Purkinje cell (primary cell): ENCODE data around the gene B3GAT3. TPM values are rescaled to one million over a fixed set of nuclear protein-coding genes. Genes with fewer than 3 reads are reported as not detected.

ENCODE experiments used
- polyA plus RNA-seq: library from polyadenylated mRNA; unstranded; fragments of >200 nt; fragmentation: Nextera tagmentation; gene quantifications from 2 replicates; pipeline ENCODE4 v1.2.1, GENCODE V29; 2014

The B3GAT3 gene
- 6.0 and 19.2 TPM in 2 replicates for polyA plus RNA-seq

DNA sequence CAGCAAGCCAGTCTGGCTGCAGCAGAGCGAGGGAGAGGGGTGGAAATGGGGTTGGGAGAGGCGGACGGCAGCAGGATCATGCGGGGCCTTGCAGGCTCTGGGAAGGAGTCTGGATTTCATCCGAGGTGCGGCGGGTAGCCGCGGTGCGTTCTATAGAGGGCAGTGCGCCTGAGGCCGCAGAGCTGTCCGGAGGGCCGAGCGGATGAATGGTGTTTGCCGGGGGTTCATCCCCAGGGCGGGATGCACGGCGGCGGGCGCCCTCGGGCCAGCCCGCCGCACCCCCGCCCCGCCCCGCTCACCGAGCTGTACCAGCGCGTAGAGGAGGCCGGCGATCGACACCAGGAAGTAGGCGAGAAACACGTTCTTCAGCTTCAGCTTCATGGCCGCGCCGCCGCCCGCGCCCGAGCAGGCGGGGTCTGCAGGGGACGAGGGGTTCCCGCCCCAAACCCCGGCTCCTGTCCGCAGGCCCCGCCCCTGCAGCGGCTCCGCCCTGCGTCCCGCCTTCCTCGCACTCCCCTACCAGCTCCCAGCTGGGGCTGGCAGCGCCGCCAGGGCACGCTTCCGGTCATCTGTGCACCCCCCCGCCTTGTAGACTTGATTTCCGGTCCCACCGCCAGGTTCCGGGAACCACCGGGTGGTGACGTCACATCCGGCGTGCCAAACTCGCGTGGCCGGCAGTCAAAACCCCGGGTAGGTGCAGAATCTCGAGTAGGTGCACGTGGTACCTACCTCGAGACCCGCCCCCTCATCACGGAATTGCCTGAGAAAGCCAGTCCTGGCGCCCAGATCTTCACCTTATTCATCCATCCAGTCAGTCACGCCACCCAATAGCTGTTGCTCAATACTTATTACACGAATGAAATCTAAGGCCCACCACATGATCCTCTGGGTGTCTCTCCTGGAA lies at the start of gene B3GAT3:
Gene B3GAT3 (minus strand): TSS at position 420 of the 904 bp plus-strand sequence. CDS start 39 bp downstream, at position 381.

GRCh38 chr11:62665075-62665598 lies 43.4 kb upstream of the B3GAT3 start, which contains the start of the genes C11orf98 and CSKMT:
Gene C11orf98, minus strand, starts transcription at chr11:62665210. Its CDS starts 41 bp downstream, at chr11:62665169.
Gene CSKMT, plus strand, starts transcription at chr11:62665312. Its CDS starts 568 bp downstream, at chr11:62665880.

DNA sequence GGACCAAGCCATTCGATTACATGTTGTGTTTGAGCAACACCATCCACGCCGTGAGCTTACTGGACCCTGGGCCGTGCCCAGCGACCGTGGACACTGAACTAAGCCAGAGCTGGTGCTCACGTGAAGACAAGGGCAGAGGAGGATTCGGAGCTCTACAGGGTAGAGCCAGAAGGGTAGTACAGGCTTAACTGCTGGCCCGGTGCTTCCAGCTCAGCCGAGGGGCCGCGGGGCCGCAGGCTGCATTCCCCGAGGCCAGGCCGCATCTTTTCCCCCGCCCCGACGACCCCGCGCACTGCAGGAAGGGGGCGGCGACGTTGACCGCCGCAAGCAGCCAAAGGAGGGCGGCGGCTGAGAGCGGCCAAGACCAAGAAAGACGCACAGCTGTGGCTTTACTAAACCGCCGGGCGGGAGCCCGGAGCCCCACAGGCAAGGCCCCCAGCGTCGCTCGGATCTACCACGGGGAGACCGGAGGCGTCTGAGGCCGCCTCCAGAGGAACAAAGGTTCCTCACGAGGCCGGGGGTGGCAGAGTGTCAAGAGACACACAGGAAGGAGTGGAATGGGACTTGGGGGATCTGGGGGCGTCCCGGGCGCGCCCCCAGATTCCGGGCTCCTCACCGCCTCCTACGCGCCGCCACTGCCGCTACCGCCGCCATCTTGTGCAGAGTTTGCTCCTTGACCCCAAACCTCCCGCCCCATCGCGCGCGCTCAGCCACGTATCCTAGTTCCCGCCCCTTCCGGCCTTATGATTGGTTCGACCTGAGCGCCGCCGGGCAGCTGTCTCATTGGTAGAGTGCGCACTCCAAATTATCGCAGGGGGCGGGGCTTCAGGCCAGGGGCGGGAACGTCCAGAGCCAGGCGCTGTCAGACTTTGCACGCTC lies 24.4 kb upstream of the B3GAT3 start, which contains the start of gene GANAB:
Gene GANAB (minus strand): TSS at position 668 of the 879 bp plus-strand sequence. CDS start 14 bp downstream, at position 654.

GRCh38 chr11:62612366-62613290 lies 9.2 kb downstream of the B3GAT3 start, which contains the start of the genes EML3 and ROM1:
Gene EML3, minus strand, starts transcription at chr11:62612775. Its CDS starts 318 bp downstream, at chr11:62612457.
Gene ROM1, plus strand, starts transcription at chr11:62613257. Its CDS starts 25 bp downstream, at chr11:62613282.

DNA sequence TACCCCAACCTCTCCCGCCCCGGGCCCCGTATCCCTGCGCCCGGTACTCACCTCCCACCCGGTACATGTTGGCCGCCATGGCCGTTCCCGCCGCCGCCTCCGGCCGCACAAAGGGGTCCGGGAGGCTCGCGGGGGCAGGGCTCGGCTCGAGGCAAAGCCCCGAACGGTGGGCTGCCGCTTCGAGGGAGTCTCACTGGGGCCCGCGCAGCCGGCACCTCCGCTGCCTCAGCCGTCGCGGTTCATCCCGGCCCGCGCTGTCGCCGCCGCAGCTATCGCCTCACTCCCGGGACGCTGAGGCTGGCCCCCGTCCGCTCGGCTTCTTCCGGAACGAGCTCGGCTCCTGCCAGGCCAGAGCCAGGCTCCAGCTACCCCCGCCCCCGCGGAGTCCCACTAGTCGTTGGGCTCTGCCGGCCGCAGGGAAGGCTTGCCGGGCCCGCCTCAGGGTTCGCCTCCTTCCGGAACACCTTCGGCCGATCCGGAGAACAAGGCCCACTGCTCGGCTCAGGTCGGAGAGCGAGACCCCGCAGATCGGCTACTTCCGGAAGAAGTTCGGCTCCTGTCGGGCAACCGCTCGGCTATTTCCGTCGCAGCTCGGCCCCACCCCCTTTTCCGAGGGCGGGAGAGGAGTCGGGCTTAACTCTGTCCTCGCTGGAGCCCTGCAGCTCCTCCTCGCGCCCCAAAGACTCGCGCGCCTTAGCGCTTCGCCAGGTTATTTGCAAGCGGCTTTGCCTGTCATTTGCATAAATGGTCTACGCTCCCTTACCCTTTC lies 20.2 kb downstream of the B3GAT3 start, which contains the start of gene MTA2:
Gene MTA2 (minus strand): TSS at position 494 of the 769 bp plus-strand sequence. CDS start 415 bp downstream, at position 79.

GRCh38 chr11:62591448-62592145 lies 30.2 kb downstream of the B3GAT3 start, which contains the start of gene TUT1:
Gene TUT1, minus strand, starts transcription at chr11:62591523. Its CDS starts 38 bp downstream, at chr11:62591485.

GRCh38 chr11:62573592-62574362 lies 48.0 kb downstream of the B3GAT3 start, which contains the start of gene EEF1G:
Gene EEF1G, minus strand, starts transcription at chr11:62573891. Its CDS starts 49 bp downstream, at chr11:62573842.

Other genes starting within 250 kb of the B3GAT3 start
- not detected in 2 replicates for gene SCGB1A1, start 203.0 kb downstream of the B3GAT3 start, polyA plus RNA-seq
- 0.73 and 2.8 TPM in 2 replicates for gene AHNAK, start 75.2 kb downstream of the B3GAT3 start, polyA plus RNA-seq
- gene EEF1G, start 48.1 kb downstream of the B3GAT3 start, polyA plus RNA-seq = 108 and 114 TPM in 2 replicates
- 0.19 and 2.8 TPM in 2 replicates for gene TUT1, start 30.5 kb downstream of the B3GAT3 start, polyA plus RNA-seq
- gene MTA2, start 20.1 kb downstream of the B3GAT3 start, polyA plus RNA-seq = 0.60 and 0.63 TPM in 2 replicates
- gene EML3, start 9.2 kb downstream of the B3GAT3 start, polyA plus RNA-seq = not detected in 2 replicates
- 0.29 TPM in 1 of 2 replicates, not detected in the other for gene ROM1, start 8.7 kb downstream of the B3GAT3 start, polyA plus RNA-seq
- 3.9 and 6.3 TPM in 2 replicates for gene GANAB, start 24.6 kb upstream of the B3GAT3 start, polyA plus RNA-seq
- 1.1 and 1.3 TPM in 2 replicates for gene INTS5, start 31.3 kb upstream of the B3GAT3 start, polyA plus RNA-seq
- 82.2 and 95.4 TPM in 2 replicates for gene C11orf98, start 43.2 kb upstream of the B3GAT3 start, polyA plus RNA-seq
- 5.4 and 7.2 TPM in 2 replicates for gene CSKMT, start 43.3 kb upstream of the B3GAT3 start, polyA plus RNA-seq
- gene UQCC3, start 49.7 kb upstream of the B3GAT3 start, polyA plus RNA-seq = 3.4 and 3.8 TPM in 2 replicates
- gene LBHD1, start 50.3 kb upstream of the B3GAT3 start, polyA plus RNA-seq = 2.2 TPM in 1 of 2 replicates, not detected in the other
- gene UBXN1, start 57.1 kb upstream of the B3GAT3 start, polyA plus RNA-seq = 29.6 and 45.3 TPM in 2 replicates
- not detected in 2 replicates for gene LRRN4CL, start 67.5 kb upstream of the B3GAT3 start, polyA plus RNA-seq
- 511 and 550 TPM in 2 replicates for gene BSCL2, start 85.4 kb upstream of the B3GAT3 start, polyA plus RNA-seq
- 926 and 1,510 TPM in 2 replicates for gene GNG3, start 85.7 kb upstream of the B3GAT3 start, polyA plus RNA-seq
- gene HNRNPUL2, start 105.5 kb upstream of the B3GAT3 start, polyA plus RNA-seq = 6.1 and 11.6 TPM in 2 replicates
- gene TTC9C, start 106.5 kb upstream of the B3GAT3 start, polyA plus RNA-seq = 39.6 and 42.1 TPM in 2 replicates
- 3.5 and 3.6 TPM in 2 replicates for gene ZBTB3, start 132.2 kb upstream of the B3GAT3 start, polyA plus RNA-seq
- gene POLR2G, start 139.6 kb upstream of the B3GAT3 start, polyA plus RNA-seq = 167 and 208 TPM in 2 replicates
- 0.15 and 1.2 TPM in 2 replicates for gene TAF6L, start 149.4 kb upstream of the B3GAT3 start, polyA plus RNA-seq
- 19.7 and 23.2 TPM in 2 replicates for gene TMEM179B, start 165.4 kb upstream of the B3GAT3 start, polyA plus RNA-seq
- gene TMEM223, start 170.0 kb upstream of the B3GAT3 start, polyA plus RNA-seq = 12.5 and 20.4 TPM in 2 replicates
- 25.0 and 31.8 TPM in 2 replicates for gene NXF1, start 183.5 kb upstream of the B3GAT3 start, polyA plus RNA-seq
- 5.0 and 5.3 TPM in 2 replicates for gene STX5, start 210.1 kb upstream of the B3GAT3 start, polyA plus RNA-seq
- gene TEX54, start 210.9 kb upstream of the B3GAT3 start, polyA plus RNA-seq = not detected in 2 replicates
- 11.6 and 16.4 TPM in 2 replicates for gene WDR74, start 217.6 kb upstream of the B3GAT3 start, polyA plus RNA-seq